Activated CD8-positive, alpha-beta T cell treated with anti-CD3 and anti-CD28 coated beads, Interleukin-2, amount 10 ng/mL, durations not matched to agents 7 days and 5 days (primary cell): ENCODE data around the gene ARHGAP36. TPM values are rescaled to one million over a fixed set of nuclear protein-coding genes. Genes with fewer than 3 reads are reported as not detected.

ENCODE experiments used
- ATAC-seq: fragments of 150-1000 bp; cut with Tn5 transposase; one replicate; pipeline ENCODE4 v1.10.0; 2021; ENCODE audit warnings: moderate library complexity
- CTCF ChIA-PET: fragments of 350-600 bp; sonication (Branson Sonifier 250); formaldehyde crosslinking; loops from one replicate; lab custom pipeline; 2021; ENCODE audit warnings: antibody characterized with exemption; lab: Charles Lee
- POLR2A ChIA-PET: fragments of 350-600 bp; sonication (Branson Sonifier 250); formaldehyde crosslinking; loops from one replicate; lab custom pipeline; 2021; ENCODE audit warnings: antibody characterized with exemption; lab: Charles Lee
- DNase-seq: peaks from one replicate; pipeline ENCODE4 v3.0.0-alpha.2; 2020
- H3K27ac Mint-ChIP-seq: one replicate; pipeline ENCODE4 v1.8.0; 2021; ENCODE audit warnings: mild to moderate bottlenecking, mixed read lengths
- H3K27me3 Mint-ChIP-seq: one replicate; pipeline ENCODE4 v1.8.0; 2021; ENCODE audit warnings: low read depth, mixed read lengths
- H3K36me3 Mint-ChIP-seq: one replicate; pipeline ENCODE4 v1.8.0; 2021; ENCODE audit warnings: low read depth, mixed read lengths
- H3K4me1 Mint-ChIP-seq: one replicate; pipeline ENCODE4 v1.8.0; 2021; ENCODE audit warnings: low read depth, mixed read lengths
- H3K4me3 Mint-ChIP-seq: one replicate; pipeline ENCODE4 v1.8.0; 2021; ENCODE audit warnings: mild to moderate bottlenecking, mixed read lengths
- H3K9me3 Mint-ChIP-seq: one replicate; pipeline ENCODE4 v1.8.0; 2022; ENCODE audit warnings: mixed read lengths; ENCODE audit not compliant: insufficient read depth
- total RNA-seq, 2 experiments: library from RNA; stranded (reverse); gene quantifications; one replicate each; pipeline ENCODE4 v1.2.3, GENCODE V29; 2021

ARHGAP36 gene
- total RNA-seq, 2 experiments from 2014 or later = not detected

GRCh38 chrX:131057706-131058105 lies 440 bp upstream of the ARHGAP36 start:
- DNase-seq (no peak), ATAC-seq (no peak)
- H3K4me3 Mint-ChIP-seq = no peak overlapping the region
- ChIA-PET CTCF (no interaction called here), POLR2A (no interaction called here)
- no peak overlapping the region for H3K27ac Mint-ChIP-seq
- H3K27me3 Mint-ChIP-seq = peaks cover 22% of the 10 kb centered on the region
- H3K4me1 Mint-ChIP-seq = no peaks in the 10 kb centered on the region
- no peaks in the 10 kb centered on the region for H3K9me3 Mint-ChIP-seq
- H3K36me3 Mint-ChIP-seq = no peaks in the 10 kb centered on the region

GRCh38 chrX:131059246-131059645 lies 1.1 kb downstream of the ARHGAP36 start:
- Mint-ChIP-seq H3K4me1 (no peaks in the 10 kb centered on the region), H3K27me3 (peaks cover 22% of the 10 kb centered on the region), H3K9me3 (no peaks in the 10 kb centered on the region), H3K36me3 (no peaks in the 10 kb centered on the region), H3K27ac (no peak overlapping the region), H3K4me3 (no peak overlapping the region)
- ChIA-PET CTCF (no interaction called here), POLR2A (no interaction called here)
- ATAC-seq (no peak), DNase-seq (no peak)

- ChIA-PET CTCF (no interaction called here), POLR2A (no interaction called here)
- H3K27me3 Mint-ChIP-seq = peaks cover 25% of the 10 kb centered on the region
- no peaks in the 10 kb centered on the region for H3K4me1 Mint-ChIP-seq
- no peak overlapping the region for H3K4me3 Mint-ChIP-seq
- DNase-seq (no peak), ATAC-seq (no peak)
- H3K27ac Mint-ChIP-seq = no peak overlapping the region
- no peaks in the 10 kb centered on the region for H3K9me3 Mint-ChIP-seq
- H3K36me3 Mint-ChIP-seq = no peaks in the 10 kb centered on the region
These were observed 2.0 kb downstream of the ARHGAP36 start for GRCh38 chrX:131060147-131060546.

GRCh38 chrX:131061306-131061705 lies 3.2 kb downstream of the ARHGAP36 start:
- no peaks in the 10 kb centered on the region for H3K9me3 Mint-ChIP-seq
- ChIA-PET POLR2A (no interaction called here), CTCF (no interaction called here)
- peaks cover 27% of the 10 kb centered on the region for H3K27me3 Mint-ChIP-seq
- H3K36me3 Mint-ChIP-seq = no peaks in the 10 kb centered on the region
- no peak for DNase-seq
- ATAC-seq = no peak
- no peaks in the 10 kb centered on the region for H3K4me1 Mint-ChIP-seq
- no peak overlapping the region for H3K27ac Mint-ChIP-seq
- no peak overlapping the region for H3K4me3 Mint-ChIP-seq

- Mint-ChIP-seq H3K27me3 (peaks cover 23% of the 10 kb centered on the region), H3K4me1 (no peaks in the 10 kb centered on the region), H3K36me3 (no peaks in the 10 kb centered on the region), H3K9me3 (no peaks in the 10 kb centered on the region), H3K27ac (no peak overlapping the region), H3K4me3 (no peak overlapping the region)
- CTCF ChIA-PET = no interaction called here
- no peak for DNase-seq
- ATAC-seq = no peak
- POLR2A ChIA-PET = no interaction called here
These were observed 5.5 kb downstream of the ARHGAP36 start for GRCh38 chrX:131063613-131064012.

- Mint-ChIP-seq H3K36me3 (no peaks in the 10 kb centered on the region), H3K4me1 (no peaks in the 10 kb centered on the region), H3K4me3 (no peak overlapping the region), H3K27me3 (peaks cover 25% of the 10 kb centered on the region), H3K27ac (no peak overlapping the region), H3K9me3 (no peaks in the 10 kb centered on the region)
- ChIA-PET CTCF (no interaction called here), POLR2A (no interaction called here)
- no peak for ATAC-seq
- no peak for DNase-seq
These were observed 8.1 kb downstream of the ARHGAP36 start for GRCh38 chrX:131066237-131066636.

DNA sequence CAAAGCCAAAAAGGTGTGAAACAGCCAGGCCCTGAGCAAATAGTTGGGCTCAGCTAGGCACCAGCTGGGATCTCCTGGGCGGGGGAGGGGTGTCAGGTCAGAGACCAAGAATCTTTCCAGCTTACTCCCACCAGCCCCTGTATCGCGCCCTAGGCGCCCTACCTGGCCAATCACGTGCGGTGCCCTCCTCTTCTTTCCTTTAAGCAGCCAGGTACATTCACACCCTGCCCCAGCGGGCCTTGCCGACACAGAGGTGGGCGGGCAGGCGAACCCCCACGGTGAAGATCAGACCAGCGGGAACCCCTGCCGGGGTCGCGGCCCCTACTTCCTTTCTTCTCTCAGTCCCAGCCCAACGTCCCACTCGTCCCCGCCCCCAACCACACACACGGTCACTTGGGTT lies 9.1 kb downstream of the ARHGAP36 start:
- no peaks in the 10 kb centered on the region for H3K36me3 Mint-ChIP-seq
- no peak for ATAC-seq
- no peak overlapping the region for H3K27ac Mint-ChIP-seq
- ChIA-PET CTCF (no interaction called here), POLR2A (no interaction called here)
- DNase-seq = no peak
- no peak overlapping the region for H3K4me3 Mint-ChIP-seq
- H3K27me3 Mint-ChIP-seq = peaks cover 33% of the 10 kb centered on the region
- H3K4me1 Mint-ChIP-seq = no peaks in the 10 kb centered on the region
- no peaks in the 10 kb centered on the region for H3K9me3 Mint-ChIP-seq

DNA sequence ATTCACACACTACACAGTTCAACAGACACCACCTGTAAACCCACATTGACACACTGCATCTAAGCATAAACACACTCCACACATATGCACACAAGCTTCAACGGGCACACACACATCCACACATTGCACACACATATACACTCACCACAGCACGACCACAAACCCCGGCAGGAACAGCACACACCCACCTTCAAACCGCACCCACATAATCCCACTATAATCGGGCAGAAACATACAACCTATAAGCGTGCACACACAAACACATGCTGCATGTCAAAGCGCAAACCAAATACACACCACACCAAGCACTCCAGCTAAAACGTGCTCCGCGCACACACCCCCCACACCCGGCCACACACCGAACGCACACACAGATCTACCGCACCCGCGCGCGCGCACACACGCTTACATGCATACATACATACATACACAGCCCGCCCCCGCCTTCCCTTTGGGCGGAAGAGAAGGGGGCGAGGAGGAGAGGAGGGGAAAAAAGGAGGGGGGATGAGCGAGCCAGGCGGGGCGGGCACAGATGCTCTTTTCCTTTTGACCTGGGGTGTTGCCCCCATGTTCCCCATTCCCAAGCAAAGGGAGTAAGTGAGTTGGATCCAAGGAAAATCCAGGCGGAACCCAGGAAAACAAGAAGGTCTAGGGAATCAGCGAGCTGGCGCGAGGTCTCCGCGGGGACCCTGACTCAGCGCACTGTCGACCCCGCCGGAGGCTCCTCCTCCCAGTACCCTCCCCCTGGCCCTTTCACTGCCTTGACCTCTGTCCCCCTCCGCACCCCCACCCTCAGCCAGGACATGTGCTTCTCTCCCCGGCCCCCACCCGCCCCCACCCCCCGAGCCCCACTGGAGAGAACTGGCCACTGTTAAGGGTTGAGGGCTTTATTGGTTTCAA lies 9.9 kb downstream of the ARHGAP36 start:
- POLR2A ChIA-PET = interaction anchor here (0.6 kb wide), 1 partner anchor 369 kb away, joined by 3 read pairs; no protein-coding TSS in a partner anchor
- CTCF ChIA-PET = interaction anchor here (1.0 kb wide), 1 partner anchor 492 kb away, joined by 3 read pairs; no protein-coding TSS in a partner anchor
- ATAC-seq (no peak), DNase-seq (no peak)
- Mint-ChIP-seq H3K9me3 (no peaks in the 10 kb centered on the region), H3K27me3 (peaks cover 37% of the 10 kb centered on the region), H3K27ac (no peak overlapping the region), H3K4me1 (no peaks in the 10 kb centered on the region), H3K4me3 (no peak overlapping the region), H3K36me3 (no peaks in the 10 kb centered on the region)

DNA sequence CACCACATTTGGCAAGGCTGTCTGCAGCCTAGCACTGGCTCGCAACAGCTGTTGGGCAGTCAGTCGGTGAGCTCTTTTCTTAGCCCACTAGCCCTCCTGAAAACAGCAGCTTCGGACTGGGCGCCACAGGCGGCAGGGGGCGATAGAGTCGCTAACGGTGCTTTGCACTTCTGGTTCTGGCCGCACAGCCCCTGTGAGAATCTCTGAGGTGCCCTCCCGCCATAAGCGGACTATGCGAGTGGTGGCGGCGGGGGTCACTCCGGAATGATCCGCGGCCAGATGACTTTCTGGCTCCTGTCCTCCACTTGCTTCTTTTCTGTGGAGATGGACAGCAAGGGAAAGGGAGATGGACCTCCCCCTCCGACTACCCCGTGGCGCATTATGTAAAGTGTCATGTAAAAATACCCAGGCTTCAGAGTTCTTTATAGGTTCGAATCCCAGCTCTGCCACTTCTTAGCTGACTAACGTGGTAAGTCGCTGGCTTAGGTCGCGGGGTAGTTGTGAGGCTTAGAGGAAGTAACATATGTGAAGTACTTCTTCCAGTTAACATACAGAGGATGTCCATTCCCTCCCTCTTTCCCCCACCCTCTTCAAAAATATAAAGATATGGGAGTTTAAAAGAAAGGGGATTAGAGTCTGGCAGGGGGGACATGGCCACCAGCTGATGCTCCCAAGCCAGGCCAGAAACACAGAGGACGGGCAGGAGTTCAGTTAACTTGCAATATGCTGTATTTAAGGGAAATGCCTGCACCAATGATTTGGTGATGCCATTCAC lies 11.0 kb downstream of the ARHGAP36 start:
- peak; percentile 20 for DNase-seq
- Mint-ChIP-seq H3K36me3 (no peaks in the 10 kb centered on the region), H3K4me1 (no peaks in the 10 kb centered on the region), H3K9me3 (no peaks in the 10 kb centered on the region), H3K4me3 (no peak overlapping the region), H3K27me3 (peaks cover 40% of the 10 kb centered on the region), H3K27ac (no peak overlapping the region)
- no peak for ATAC-seq
- CTCF ChIA-PET = interaction anchor here (1.0 kb wide), 1 partner anchor 493 kb away, joined by 3 read pairs; no protein-coding TSS in a partner anchor
- POLR2A ChIA-PET = no interaction called here

DNA sequence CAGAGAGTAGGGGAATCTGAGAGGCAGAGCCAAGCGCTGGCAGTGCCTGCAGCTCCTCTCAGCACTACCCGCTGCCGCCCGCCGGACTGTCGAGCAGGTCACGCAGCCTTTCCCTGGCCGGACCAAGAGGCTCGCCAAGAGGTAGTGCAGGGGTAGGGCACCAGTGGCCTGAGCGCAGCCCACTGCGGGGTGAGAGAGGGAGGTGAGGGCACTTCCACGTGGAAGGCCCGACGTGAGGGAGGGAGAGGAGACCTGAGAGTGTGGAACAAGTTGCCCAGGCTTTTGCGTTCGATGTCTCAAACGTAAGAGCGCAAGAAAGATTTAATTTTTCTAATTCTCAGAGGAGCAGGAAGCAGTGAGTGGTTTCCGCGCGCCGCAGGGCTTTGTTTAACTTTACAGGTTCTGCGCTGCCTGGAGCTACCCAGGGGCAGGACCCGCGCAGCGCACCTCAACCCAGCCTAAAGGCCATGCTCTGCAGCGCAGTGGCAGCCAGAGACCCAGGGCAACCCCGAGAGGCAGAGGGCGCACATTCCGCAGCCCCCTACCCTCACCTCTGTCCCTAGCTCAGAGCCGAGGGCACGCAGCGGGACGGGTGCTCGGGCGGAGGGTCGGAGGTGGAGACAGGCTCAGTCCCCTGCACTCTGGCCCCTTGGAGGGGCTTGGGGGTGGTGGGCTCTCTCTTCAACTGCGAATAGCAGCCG lies 14.9 kb downstream of the ARHGAP36 start:
- ChIA-PET CTCF (no interaction called here), POLR2A (no interaction called here)
- no peaks in the 10 kb centered on the region for H3K9me3 Mint-ChIP-seq
- no peak overlapping the region for H3K27ac Mint-ChIP-seq
- no peak for ATAC-seq
- no peaks in the 10 kb centered on the region for H3K36me3 Mint-ChIP-seq
- H3K27me3 Mint-ChIP-seq = peaks cover 39% of the 10 kb centered on the region
- DNase-seq = no peak
- H3K4me1 Mint-ChIP-seq = no peaks in the 10 kb centered on the region
- H3K4me3 Mint-ChIP-seq = no peak overlapping the region

GRCh38 chrX:131073607-131074006 lies 15.5 kb downstream of the ARHGAP36 start:
- DNase-seq = no peak
- Mint-ChIP-seq H3K9me3 (no peaks in the 10 kb centered on the region), H3K27me3 (peaks cover 41% of the 10 kb centered on the region), H3K4me1 (no peaks in the 10 kb centered on the region), H3K27ac (no peak overlapping the region), H3K4me3 (no peak overlapping the region), H3K36me3 (no peaks in the 10 kb centered on the region)
- ChIA-PET POLR2A (no interaction called here), CTCF (no interaction called here)
- ATAC-seq = no peak
